Measurements from ENCODE around the gene AJAP1. TPM values are rescaled to one million over a fixed set of nuclear protein-coding genes. Genes with fewer than 3 reads are reported as not detected.

The AJAP1 gene
- total RNA-seq, 4 donors from 2014 or later, result 0.30 to 4.0 (median 1.0) TPM

DNA sequence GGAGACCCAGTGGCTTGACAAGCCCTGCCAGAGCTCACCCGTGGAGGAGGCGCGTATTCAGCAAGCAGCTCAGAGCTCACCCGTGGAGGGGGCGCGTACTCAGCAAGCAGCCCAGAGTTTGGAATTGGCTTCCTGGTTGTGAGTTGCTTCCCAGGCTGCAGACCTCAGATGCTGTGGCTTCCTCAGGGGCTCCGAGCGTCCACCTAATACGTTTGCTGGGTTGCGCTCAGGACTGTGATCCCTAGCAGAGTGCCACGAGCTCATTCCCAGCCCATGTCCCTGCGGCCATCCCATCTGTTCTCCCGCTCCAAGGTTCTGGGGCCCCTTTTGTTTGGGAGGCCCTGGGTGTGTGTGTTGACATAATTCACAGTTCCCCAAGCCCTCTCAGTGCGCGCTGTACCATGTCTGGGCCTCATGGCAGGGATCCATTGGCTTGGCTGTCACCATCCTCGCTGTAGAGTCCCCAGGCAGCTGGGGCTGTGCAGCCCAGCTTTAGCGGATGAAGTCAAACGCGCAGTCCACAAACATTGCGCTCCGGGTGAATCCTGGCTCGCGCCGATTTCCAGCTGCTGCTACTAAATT lies 3.6 kb downstream of the AJAP1 start:
- Histone ChIP-seq H3K4me1 (peaks cover 0 to 46% (median 0%) of the 10 kb centered on the region in 3 donors), H3K4me3 (no peak overlapping the region), H3K36me3 (no peaks in the 10 kb centered on the region), H3K27ac (no peak overlapping the region), H3K27me3 (peaks cover 2 to 98% (median 16%) of the 10 kb centered on the region in 4 donors), H3K9me3 (no peaks in the 10 kb centered on the region)
- DNase-seq, result no peak
- WGBS, 2 donors, result 64 to 74% methylated on average over 11 to 12 of the region's 24 CpGs
- intact Hi-C loops (cut with DNase I), result loop anchor here (10.0 kb wide), 1 partner anchor 743 kb away; no protein-coding TSS in a partner anchor
- TF ChIP-seq POLR2A (IDR thresholded peaks at IDR 0.05) (no peak), CTCF (IDR thresholded peaks at IDR 0.05) (no peak)

DNA sequence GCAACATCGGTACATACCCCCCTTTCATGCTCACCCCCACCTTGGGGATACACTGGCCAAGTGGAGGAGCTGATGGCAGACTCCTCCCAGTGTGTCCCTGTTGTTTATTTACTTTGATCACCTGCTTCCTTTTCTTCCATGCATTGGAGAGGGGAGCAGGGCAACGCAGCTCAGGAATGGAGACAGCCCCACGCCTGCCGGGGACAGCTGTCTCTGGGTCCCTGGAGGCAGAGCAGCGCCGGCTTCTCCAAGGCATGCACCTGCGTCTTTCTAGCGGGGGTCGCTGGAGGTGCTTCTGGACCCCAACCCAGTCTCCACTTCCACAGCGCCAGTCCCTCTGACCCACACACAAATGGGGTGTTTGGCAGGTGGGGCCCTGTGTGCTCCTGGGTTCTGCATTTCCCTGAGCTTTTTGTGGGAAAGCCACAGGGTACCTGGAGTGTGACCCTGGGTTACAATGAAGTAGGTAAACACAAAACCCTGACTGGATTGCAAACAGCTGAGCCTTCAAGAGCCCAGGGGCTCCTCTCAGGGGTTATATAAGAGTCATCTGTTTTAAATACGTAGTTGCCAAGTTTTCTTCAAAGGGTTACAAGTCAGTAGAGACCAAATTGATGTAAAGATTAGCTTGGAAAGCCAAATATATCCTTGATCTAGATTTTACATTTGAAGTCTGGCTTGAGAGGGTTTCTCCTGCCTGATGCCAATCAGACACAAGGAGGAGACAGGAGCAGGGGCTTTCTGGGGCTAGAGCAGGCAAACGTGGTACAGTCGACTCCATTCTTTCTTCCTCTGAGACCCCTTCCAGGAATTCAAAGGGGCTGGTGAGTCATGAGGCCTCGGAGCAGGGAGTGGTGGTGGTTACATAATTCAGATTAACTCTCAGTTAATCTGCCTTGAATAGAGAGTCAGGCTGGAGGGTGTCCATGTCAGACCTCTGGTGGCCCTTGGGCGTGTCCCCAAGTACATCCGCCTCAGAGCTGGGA lies 4.5 kb downstream of the AJAP1 start:
- Histone ChIP-seq H3K4me1 (peaks cover 0 to 38% (median 0%) of the 10 kb centered on the region in 3 donors), H3K9me3 (no peaks in the 10 kb centered on the region), H3K27ac (no peak overlapping the region), H3K36me3 (no peaks in the 10 kb centered on the region), H3K27me3 (peaks cover 0 to 98% (median 7%) of the 10 kb centered on the region in 4 donors), H3K4me3 (no peak overlapping the region)
- TF ChIP-seq CTCF (IDR thresholded peaks at IDR 0.05) (no peak), POLR2A (IDR thresholded peaks at IDR 0.05) (no peak)
- 27 to 37% methylated on average over 5 to 11 of the region's 16 CpGs for WGBS, 2 donors
- DNase-seq, result no peak
- intact Hi-C loops (cut with DNase I), result loop anchor here (10.0 kb wide), 1 partner anchor 744 kb away; no protein-coding TSS in a partner anchor

- H3K4me1 ChIP-seq, result peaks cover 0 to 20% (median 0%) of the 10 kb centered on the region in 3 donors
- no peak for DNase-seq
- H3K4me3 ChIP-seq, result no peak overlapping the region
- intact Hi-C loops (cut with DNase I), result no loop called here
- no peak overlapping the region for H3K27ac ChIP-seq
- WGBS, 2 donors, result 73 to 74% methylated on average over 3 to 4 of the region's 4 CpGs
- H3K36me3 ChIP-seq, result no peaks in the 10 kb centered on the region
- TF ChIP-seq POLR2A (IDR thresholded peaks at IDR 0.05) (no peak), CTCF (IDR thresholded peaks at IDR 0.05) (no peak)
- peaks cover 0 to 97% (median 3%) of the 10 kb centered on the region in 4 donors for H3K27me3 ChIP-seq
- no peaks in the 10 kb centered on the region for H3K9me3 ChIP-seq
Observed at GRCh38 chr1:4660917-4661594, 6.6 kb downstream of the AJAP1 start.

- no peak for DNase-seq
- TF ChIP-seq CTCF (IDR thresholded peaks at IDR 0.05) (no peak), POLR2A (IDR thresholded peaks at IDR 0.05) (no peak)
- no peaks in the 10 kb centered on the region for H3K36me3 ChIP-seq
- no peaks in the 10 kb centered on the region for H3K9me3 ChIP-seq
- peaks cover 0 to 93% (median 2%) of the 10 kb centered on the region in 4 donors for H3K27me3 ChIP-seq
- intact Hi-C loops (cut with DNase I), result no loop called here
- H3K4me1 ChIP-seq, result peaks cover 0 to 15% (median 0%) of the 10 kb centered on the region in 3 donors
- no peak overlapping the region for H3K4me3 ChIP-seq
- no peak overlapping the region for H3K27ac ChIP-seq
- 49 to 50% methylated on average over 2 of the region's 2 CpGs for WGBS, 2 donors
Observed at GRCh38 chr1:4661595-4661917, 7.1 kb downstream of the AJAP1 start.

Data from esophagus squamous epithelium (tissue), 5 donors.